GM18909 (cell line): ENCODE data around the gene MCM8.

Source experiments
- ATAC-seq: cut with Tn5 transposase; IDR thresholded peaks from one replicate; pipeline ENCODE4 v1.9.1; 2021; ENCODE audit warnings: mild to moderate bottlenecking; ENCODE audit not compliant: unreplicated experiment, poor library complexity

MCM8 gene

DNA sequence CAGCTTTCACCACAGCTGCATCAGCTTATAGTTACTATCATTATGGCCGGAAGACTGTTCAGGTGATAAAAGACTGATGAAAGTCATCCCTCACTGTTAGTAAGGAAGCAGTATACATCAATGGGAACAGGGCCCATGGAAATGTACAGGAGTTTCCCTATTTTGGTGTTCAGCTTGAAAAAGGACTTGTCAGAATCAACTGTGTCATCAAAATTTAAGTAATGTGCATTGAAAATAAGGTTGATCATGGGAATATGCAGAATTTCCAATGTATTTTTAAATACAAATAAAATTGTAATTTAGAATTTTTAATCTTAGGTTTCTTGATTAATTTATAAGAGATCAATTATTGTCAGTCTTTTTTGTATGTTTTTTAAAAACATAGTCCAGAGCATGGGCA is 86.6 kb downstream of the MCM8 start:
- no peak for ATAC-seq

DNA sequence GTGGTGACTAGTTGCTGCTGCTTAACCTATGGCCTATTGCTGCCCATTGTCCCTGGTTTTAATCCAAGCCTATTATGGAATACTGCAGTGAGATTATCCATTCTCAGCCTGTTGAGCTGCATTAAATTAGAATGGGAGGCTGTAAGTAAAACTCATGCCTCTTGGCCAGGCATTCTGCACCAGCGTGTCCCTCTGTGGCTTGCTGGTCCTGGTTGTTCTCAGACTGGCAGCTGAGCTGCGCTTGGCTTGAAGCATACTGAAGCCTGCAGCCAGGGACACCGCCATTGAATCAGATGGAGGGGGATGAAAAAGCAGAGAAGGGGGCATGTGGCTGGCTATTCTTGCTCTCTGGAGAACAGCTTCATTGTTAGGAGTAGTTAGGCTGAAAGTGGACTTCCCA is 87.8 kb downstream of the MCM8 start:
- ATAC-seq: no peak

DNA sequence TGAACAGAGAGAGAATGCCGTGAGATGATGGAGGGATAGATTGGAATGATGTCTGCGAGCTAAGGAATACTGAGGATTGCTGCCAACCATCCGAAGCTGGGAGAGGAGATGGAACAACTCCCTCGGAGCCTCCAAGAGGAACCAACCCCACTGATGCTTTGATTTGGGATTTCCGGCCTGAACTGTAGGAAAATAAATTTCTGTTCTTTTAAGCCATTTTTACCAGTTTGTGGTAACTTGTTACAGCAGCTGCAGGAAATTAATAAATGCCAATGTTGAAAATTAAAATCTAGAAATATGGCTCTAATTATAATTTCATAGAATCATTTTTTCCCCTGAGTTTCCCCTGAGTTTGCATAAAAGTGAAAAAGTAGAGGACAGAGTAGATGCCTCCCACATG is 89.3 kb downstream of the MCM8 start:
- no peak for ATAC-seq

DNA sequence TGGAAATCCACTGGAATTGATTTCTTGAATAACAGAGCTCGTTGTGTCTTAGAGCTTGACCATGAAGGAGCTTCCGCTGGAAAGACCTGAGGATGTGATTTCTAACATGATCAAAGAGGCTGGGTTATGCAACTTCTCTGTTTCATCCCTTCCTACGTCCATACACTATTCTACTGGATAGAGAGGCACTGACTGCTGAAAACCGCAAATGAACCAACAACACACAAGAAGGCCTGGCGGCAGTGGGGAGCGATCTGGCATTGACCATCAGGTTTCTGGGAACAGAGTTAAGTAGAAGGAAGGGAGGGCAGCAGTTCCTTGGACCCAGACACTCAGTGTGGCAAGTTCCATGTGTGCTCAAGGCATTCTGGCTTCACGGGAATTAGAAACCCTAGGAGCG is 90.1 kb downstream of the MCM8 start:
- no peak for ATAC-seq

DNA sequence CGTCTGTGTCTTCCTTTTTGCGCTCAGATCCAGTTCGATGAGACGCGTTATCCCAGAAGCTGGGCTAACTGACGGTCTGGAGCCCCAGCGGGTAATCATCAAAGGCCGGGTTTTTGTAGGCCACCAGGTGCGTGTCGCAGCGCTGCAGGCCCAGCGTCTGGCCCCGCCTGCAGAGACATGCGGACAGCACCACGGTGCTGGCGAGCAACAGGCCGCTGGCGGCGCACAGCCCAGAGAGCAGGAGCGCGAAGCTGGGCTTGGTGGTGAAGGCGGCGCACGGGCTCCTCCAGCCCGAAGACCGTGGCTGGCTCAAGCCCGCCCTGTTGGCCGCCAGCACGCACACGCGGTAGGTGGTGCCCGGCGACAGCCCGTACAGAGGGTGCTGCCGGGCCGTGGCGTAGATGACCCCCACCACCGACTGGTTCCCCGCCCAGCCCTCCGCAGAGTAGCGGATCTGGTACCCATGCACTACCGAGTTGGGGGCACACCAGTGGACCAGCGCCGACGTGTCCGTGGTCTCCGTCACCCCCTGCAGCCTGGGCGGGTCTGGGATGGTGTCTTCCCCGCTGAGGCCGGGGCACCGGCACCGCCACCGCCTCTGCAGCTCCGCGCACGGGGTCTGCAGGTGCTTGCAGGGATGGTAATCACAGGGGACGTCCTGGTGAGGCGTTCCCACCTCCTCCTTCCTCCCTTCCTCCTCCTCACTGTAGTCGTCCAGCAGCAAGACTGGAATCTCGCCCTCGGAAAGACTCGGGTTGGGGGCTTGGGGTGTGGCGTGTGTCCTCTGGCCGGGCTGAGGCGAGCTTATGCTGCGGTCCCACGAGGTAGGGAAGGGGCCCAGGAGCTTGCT is 90.7 kb downstream of the MCM8 start:
- ATAC-seq: no peak

DNA sequence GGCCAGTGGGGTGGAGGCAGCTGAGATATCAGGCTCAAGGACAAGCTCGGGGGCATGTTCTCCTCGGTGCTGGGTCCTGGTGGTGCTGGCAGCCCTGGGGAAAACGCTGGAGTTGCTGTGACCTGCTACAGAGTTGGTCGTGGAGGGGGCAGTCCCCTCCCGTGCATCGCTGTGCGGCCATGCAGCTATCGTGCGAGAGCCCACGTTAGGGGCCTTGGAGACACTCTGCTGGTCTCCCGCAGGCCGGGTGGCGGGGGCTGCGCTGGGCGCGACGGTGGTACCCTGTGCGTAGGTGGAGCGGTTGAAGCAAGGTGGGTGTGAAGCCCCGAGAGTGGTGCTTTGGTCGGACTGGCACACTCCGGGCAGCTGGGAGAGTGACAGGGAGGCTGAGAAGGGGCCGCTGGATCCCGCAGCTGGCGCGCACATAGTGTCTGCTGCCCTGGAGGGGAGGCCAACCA is 91.4 kb downstream of the MCM8 start:
- ATAC-seq: no peak

DNA sequence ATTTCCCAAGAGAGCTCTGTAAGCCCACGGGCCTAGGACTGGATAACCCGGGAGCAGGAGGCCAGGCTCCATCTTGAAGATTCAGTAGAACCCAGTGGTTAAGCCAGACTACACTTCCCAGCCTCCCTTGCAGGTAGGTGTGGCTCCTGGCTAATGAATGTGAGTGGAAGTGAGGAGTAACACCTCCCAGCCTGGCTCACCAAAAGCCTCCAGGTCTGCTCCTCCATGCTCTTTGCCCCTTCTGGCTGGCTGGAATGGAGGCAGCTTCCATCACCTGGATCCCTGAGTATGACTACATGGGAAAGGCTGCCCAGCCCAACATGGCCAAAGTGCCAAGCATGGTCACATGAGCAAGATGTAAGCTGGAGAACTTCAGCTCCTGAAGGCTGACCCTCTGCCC is 93.7 kb downstream of the MCM8 start:
- no peak for ATAC-seq

DNA sequence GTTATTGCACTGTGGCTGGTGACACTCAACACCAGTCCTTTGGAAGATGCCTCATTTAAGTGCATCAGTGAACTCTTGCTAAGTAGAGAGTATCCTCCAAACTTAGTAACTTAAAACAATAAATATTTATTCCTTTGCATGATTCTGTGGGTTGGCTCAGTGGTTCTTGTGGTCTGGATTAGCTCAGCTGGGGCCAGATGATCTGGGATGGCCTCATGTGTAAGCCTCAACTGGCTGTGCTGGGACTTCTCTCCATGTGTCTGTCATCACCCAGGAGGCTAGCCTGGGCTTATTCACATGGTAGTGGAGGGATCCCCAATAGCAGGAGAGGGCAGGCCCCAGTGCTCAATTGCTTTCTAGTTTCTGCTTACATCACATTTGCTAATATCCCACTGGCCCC is 95.1 kb downstream of the MCM8 start:
- ATAC-seq: no peak

DNA sequence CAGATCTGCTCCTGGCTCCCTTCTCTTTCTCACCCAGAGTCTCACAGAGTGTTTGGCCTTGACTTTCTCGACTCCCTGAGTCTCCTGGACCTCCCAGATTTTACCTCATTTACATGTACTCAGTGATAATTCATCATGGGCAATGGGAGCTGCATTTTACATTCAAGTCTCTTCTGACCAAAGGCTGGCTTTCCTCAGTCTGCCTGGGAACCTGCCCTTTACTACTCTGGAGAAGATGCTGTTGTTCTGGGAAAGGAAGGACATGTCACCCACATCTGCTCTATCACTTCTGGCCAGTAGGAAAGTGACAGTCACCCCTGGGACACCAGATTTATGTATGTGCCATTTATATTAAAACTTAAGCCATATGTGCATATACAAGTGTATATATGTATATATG is 96.0 kb downstream of the MCM8 start:
- no peak for ATAC-seq

DNA sequence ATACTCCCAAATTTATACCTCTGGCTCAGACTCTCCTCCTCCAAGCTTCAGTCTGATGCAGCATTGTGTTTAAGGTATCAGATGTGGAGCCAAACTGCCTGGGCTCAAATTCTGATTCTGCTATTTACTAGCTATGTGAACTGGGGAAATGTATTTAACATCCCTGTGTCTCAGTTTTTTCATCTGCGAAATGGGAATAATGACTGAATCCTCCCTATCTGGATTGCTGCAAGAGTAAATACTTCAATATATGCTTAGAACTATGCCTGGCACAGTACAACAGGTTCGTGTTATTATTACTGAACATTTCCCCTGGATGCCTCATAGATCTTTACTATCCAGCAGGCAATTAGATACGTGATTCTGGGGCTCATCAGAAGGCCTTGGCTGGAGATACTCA is 97.9 kb downstream of the MCM8 start:
- no peak for ATAC-seq
